NCI-H345 treated with DMSO at 0.1 percent for 48 hours (cell line): Measurements from ENCODE around the gene BMP8A.
"Not testable (repeated sequence)": the region's sequence is repeated elsewhere in the genome, so short reads cannot be mapped to it uniquely, and the experiment has no call there.

Experiments used
- DNase-seq: peaks from one replicate; lab custom pipeline; 2025; ENCODE audit not compliant: unreplicated experiment; lab: John Stamatoyannopoulos, UW

BMP8A gene

DNA sequence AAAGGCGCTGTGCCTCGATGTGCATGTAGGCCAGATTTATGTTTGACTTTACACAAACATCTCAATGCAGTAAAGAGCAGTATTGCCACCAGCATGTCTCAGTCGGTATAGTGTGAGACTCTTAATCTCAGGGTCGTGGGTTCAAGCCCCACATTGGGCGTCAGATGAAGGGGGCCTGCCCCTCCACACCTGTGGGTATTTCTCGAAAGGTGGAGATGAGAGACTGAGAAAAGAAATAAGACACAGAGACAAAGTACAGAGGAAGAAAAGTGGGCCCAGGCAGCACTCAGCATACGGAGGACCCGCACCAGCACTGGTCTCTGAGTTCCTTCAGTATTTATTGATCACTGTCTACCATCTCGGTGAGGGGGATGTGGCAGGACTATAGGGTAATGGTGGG, 13.0 kb downstream of the BMP8A start:
- not testable (repeated sequence) for DNase-seq

DNA sequence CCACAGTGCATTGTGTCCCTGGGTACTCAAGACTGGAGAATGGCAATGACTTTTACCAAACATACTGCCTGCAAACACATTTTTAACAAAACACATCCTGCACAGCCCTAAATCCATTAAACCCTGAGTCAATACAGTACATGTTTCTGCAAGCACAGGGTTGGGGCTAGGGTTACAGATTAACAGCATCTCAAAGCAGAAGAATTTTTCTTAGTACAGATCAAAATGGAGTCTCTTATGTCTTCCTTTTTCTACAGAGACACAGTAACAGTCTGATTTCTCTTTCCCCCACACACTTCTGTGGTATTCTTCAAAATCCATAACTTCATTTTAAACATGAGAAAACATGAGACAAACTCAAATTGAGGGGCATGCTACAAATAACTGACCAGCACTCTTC, 13.9 kb downstream of the BMP8A start:
- DNase-seq, result no peak

DNA sequence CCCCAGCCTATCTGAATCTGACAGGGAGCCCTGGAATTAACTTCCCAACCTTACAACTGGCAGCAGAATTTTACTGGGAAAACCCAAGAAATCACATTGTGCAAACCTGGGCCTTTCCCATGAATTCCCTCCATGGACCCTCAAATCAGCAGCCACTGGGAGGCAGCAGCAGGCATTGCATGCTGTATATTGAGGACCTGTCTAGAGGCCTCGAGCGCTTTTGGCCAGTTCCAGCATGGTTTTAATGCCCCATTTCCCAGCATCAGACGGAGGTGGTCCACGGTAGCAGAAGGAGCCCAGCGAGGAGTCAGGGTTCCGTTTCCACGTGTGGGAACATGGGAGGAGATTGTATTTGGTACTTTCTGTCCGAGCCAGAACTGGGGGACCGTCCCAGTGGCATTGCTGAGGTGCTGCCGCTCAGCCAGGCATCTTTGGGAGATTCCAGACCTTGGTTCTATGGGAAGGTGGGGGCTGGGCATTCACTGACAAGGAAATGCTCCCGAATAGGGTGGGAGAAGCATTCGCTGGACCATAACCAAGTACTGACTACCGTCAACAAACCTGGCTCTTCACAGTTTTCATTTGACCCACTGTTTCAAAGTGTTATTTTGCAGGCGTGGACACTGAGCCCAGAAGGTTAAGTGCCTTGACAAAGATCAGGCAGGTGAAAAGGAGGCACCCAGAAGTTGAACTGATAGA, 15.9 kb downstream of the BMP8A start:
- no peak for DNase-seq

DNA sequence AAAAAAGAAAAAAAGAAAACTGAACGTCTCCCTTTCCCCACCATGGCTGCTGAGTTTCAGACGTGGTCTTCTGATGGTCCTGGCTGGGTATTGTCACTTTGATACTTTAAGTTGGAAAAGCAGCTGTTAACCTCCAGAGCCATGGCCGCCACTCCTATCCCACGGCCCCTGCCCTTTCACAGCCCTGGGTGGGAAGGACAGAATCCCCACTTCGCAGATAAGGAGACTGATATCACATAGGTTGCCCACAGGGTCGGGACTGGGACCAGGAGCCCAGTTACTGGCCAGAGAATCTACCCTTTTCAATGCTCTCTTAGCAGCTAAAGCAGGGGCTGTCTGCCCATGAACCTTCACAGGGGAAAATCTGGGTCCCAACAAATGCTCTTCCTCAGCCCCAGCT, 16.8 kb downstream of the BMP8A start:
- DNase-seq, result no peak

DNA sequence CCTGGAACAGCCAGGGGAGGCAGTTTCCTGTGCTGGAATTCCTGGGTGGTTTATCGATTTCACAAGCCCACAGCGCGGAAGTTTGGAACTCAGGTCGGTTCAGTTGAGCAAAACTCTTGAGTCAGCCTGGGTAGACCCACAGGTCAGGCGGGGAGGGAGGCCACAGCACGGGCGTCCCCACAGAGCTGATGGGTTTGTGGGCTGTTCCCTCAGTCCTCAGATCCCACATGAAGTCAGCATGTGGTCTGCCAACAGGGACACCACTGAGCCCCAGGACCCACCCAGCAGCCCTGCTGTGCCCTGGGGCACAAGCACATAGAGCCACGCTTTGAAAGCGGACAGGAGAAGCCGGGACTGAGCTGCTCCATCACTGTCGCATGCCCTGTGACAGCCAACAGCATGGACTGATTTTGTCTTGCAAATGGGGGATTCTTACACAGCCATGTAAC, 17.4 kb downstream of the BMP8A start:
- no peak for DNase-seq

DNA sequence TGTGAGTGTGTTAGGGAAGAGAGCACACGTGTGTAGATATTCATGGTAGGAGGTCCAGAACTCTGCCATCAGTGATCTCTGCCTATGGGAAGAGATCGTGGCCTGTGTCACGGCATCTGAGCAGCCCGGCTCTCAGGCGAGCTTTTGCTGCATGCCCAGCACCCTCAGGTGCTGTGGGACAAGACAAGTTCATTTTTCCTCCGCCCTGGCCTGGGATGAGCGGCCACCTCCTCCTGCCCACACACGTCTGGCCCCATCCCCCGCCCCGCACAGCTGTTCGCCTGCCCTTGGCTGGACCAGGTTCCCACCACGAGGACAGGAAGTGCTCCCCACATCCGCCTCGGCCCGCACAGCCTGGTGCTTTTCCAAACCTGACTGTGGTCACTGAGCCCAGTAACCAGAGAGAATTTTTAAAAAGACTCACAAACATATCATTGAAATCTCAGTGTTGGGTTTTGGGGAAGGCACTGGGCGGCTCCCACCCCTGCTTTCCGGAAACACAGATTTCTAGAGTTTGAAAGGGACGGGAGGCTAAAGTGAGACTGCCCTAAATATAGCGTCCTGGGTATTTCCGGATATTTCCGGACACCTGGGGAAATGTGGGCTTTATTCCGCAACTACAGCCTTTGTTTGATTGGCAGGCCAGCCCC, 18.0 kb downstream of the BMP8A start:
- DNase-seq, result no peak

DNA sequence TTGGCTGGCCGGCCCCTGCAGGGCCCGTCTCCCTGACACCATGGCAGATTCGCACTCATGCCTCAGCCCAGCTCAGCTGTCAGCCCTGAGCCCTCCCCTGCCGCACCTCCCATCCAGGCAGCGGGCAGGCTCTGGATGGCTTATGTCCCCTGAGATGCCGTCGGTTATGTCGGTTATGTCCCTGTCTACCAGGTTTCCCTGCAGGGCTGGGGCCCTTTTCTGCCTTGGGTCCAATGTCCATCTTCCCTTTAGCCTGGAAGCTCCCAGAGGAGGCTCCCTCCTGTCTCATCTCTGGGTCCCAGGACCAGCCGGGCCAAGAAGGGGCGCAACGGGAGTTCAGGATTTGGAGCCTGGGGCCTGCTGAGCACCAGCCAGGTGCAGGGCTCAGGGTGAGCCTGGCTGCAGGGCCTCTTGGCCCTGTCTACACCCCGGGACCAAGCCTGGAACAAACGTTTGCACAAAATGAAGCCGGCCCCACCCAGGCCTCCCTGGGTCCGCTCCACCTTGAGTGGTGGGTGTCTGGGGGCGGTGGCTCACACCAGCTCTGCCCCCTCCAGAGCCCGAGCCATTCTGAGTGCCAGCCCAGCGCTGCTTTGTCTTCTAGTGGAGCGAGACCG, 19.2 kb downstream of the BMP8A start:
- not testable (repeated sequence) for DNase-seq

DNA sequence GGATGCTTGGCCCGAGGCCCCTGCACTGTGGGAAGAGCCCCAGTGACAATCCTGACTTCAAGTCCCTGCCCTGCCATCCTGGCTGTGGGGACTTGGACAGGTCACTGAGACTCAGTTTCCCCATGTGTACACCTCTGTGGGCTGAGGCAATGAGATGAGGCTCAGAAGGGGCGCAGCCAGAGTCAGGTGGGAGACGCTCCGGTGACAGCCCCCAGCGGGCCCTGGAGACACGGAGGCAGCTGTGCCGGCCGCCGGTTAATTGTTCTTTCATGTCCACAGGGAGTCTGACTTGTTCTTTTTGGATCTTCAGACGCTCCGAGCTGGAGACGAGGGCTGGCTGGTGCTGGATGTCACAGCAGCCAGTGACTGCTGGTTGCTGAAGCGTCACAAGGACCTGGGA, 20.0 kb downstream of the BMP8A start:
- DNase-seq, result not testable (repeated sequence)

DNA sequence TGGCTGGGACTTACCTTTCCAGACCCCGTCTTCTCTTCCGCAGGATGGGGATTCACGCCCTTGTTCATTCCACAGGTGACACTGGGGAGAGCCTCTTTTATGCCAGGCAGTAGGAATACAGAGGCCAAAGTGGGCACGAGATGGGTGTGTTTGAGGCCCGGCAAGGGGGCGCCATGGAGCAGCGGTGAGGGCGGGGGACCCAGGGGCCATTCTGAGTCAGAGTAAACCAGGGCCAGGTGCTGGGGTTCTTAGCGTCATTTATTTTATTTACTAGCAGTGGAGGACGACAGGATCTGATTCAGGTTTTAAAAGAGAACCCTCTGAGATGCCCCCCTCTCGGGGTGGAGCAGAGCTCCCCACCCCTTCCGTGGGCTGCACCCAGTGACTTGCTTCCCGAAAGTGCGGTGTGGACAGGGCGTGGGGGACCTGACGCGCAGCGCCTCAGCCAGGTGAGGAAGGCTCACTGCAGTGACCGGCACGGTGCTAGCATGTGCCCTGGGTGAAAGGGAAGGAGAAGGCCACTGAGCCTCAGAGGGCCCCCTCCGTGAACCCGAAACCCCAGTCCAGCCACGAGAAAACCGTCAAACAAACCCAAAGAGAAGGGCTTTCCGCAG, 20.9 kb downstream of the BMP8A start:
- DNase-seq, result not testable (repeated sequence)

DNA sequence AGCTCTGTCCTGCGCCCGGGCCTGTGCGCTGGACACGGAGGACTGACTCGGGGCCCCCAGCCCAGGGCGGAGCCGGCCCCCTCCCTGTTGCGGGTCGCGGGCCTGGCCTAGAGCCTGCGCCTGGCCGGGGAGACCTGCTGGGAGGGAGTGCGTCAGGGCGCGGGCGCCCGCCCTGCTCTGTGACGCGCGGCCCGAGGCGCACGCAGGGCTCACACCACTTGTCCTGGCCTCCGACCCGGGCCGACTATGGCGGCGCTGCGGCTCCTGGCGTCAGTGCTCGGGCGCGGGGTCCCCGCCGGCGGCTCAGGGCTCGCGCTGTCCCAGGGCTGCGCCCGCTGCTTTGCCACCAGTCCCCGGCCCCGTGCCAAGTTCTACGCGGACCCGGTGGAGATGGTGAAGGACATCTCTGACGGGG, 23.3 kb downstream of the BMP8A start:
- not testable (repeated sequence) for DNase-seq

DNA sequence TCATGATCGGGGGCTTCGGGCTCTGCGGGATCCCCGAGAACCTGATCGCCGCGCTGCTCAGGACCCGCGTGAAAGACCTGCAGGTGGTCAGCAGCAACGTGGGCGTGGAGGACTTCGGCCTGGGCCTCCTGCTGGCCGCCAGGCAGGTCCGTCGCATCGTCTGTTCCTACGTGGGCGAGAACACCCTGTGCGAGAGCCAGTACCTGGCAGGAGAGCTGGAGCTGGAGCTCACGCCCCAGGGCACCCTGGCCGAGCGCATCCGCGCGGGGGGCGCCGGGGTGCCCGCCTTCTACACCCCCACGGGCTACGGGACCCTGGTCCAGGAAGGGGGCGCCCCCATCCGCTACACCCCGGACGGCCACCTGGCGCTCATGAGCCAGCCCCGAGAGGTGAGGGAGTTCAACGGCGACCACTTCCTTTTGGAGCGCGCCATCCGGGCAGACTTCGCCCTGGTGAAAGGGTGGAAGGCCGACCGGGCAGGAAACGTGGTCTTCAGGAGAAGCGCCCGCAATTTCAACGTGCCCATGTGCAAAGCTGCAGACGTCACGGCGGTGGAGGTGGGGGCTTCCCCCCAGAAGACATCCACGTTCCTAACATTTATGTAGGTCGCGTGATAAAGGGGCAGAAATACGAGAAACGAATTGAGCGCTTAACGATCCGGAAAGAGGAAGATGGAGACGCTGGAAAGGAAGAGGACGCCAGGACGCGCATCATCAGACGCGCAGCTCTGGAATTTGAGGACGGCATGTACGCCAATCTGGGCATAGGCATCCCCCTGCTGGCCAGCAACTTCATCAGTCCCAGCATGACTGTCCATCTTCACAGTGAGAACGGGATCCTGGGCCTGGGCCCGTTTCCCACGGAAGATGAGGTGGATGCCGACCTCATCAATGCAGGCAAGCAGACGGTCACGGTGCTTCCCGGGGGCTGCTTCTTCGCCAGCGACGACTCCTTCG, 24.0 kb downstream of the BMP8A start:
- DNase-seq, result not testable (repeated sequence)

DNA sequence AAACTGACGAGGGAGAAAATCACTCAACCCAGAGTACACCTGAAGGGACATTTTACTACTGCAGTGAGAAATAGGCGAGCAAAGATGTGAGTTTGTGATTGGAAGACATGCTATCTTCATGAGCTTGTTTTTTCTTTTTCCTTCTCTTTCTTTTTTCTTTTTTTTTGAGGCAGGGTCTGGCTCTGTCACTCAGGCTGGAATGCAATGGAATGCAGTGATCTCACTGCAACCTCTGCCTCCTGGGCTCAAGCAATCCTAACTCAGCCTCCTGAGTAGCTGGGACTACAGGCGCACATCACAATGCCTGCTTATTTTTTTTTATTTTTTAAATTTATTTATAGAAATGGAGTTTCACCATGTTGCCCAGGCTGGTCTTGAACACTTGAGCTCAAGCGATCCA, 25.4 kb downstream of the BMP8A start:
- not testable (repeated sequence) for DNase-seq

DNA sequence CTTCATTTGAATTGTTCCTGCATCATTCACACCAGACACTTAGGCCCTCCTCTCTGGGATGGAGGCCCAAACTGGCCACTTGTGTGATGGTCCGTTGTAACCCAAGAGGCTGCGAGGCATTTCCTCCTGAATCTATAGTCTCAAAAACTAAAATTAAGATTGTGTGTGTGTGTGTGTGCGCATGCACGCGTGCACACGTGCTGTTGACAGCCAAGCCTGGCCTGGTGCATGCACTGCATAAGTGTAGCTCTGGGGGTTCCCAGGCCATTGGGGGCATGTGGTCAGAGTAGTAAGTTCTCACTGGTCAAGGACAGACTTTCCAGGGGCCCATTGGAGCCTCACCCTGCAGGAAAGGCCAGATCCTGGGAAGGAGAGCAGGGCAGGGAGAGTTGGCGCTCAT, 26.5 kb downstream of the BMP8A start:
- DNase-seq, result not testable (repeated sequence)

DNA sequence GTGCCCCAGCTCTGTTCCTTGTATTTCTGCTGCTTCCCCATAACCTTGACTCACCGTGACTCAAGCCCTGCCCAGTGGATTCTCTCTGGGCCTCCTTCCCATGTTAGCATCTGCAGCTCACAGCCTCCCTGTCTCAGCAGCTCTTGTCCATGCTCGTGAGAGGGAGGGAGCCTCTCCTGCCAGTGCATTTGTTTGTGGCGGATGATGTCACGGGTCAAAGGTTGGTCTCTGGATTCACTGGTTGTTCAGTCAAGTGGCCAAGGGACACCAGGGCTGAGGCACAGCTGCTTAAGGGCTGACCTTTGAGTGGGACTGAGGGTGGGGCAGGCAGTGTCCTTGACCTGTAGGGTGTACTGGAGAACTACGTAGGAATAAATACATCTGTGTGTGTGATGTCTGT, 27.9 kb downstream of the BMP8A start:
- DNase-seq, result not testable (repeated sequence)

DNA sequence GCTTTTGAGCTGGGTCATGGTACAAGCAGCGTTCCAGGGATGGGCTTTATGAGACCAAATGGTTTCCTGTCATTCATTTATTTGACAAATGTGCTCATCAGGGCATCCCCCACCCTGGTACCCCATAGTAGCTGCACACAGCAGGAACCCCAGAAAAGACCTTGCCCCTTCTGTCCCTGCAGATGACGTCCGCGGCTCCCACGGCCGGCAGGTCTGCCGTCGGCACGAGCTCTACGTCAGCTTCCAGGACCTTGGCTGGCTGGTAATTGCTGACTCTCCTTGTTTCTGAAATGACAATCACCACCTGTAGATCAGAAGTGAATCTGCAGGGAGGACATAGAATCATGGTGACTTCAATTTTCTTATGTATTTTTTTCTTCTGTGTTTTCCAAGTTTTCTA, 30.8 kb downstream of the BMP8A start:
- DNase-seq, result not testable (repeated sequence)

DNA sequence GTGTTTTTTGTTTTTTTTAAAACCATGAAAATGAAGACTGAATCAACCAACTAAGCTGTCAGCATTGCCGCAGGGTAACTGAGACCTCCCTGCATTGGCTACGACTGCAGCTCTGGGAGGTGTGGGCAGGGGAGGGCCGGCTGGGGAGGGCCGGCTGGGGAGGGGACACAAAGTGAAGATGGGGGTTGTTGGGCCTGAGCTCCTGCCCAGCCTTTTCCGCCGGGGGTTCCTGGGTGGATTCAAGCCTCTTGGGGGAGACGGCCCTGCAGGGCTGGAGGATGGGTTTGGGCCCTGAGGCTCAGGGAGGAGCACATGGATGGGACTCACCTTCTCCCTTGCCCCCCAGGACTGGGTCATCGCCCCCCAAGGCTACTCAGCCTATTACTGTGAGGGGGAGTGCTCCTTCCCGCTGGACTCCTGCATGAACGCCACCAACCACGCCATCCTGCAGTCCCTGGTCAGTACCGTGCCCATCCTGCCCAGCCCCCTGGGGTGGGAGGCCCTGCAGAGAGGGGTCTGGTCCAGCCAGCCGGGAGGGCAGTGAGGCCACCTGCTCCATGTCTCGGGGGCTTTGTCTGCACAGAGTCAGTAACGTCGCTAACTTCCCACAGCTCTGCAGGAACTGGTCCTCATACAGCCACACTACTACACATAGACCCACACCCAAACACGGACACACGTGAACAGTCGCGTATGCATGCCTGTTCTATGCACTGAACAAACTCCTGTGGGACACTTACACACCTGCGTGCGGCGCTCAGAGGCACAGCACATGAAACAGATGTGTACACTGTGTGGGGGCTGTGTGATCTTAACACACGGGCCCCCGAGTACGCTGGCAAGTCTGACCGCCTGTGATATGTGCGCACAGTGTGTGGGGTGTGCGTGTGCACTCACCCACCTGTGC, 31.5 kb downstream of the BMP8A start:
- DNase-seq, result no peak

DNA sequence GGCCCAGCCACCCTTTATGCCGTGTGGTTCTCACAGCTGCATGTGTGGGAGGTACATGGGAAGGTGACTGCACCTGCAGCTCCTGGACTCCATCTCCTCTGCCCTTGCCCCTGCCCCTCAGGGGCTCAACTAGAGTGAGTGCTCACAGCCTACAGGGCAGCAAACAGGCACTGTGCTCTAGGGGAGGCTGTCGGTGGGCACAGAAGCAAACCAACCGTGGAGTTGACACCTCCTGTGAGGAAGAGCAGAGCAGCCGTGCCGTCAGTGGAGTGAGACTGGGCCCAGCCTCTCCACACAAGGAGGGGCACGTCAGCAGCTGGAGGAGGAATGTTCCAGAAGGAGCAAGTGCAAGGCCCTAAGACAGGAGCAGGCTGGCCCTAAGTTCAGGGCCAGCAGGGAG, 32.7 kb downstream of the BMP8A start:
- no peak for DNase-seq

DNA sequence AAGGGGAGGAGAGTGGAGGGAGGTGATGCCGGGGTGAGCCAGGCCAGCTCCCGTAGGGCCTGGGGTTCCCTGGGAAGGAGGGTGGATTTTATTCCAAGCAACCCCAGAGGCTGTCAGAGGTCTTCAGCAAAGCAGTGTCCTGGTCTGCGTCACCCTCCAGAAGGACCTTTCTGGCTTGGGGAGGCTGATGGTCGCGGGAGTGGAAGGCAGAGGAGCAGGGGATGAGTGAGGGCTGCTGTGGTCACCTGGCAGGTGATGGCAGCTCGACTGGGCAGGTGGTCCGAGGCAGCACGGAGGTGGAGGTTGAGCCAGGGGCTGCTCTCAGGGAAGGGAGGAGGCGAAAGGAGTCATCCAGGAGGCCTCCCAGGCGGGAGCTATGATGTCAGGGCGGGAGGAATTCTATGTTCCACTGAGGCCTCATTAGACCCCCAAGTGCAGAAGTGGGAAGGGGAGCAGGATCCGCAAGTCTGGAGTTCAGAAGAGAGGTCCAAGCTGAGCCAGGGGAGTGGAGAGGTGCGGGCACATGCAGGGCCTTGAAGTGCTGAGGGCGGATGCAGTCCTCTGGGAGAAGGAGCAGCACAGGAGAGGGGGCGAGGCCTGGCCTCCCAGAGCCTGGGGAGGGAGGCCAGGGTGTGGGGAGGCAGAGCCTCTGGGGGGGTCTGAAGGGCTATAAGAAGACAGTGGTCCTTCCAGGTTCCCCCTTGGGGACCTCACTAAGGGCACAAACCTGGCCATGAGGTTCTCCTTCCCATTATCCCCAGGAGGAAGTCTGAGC, 33.3 kb downstream of the BMP8A start:
- DNase-seq, result no peak
